ENCODE results near the gene SIGLEC8.

Gene SIGLEC8

DNA sequence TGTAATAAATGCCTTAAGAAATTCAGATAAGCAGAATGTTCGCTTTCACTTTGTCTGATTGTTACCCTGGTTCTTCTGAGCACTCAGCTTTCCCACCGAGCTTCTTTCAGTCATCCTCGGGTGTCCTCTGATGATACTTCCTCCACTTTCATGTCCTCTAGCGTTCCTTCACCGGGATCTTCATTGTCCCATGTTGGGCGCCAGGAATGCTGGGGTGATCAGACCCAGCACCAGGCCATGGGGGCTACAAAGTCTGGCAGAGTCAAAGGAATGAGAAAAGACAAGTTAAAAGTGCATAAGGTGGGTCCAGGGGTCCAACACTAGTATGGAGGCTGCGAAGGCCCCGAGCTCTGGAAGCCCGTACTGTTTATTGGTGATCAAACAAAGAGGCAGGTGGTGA, 56.1 kb downstream of the SIGLEC8 start:
- TF ChIP-seq, protein P1, sequence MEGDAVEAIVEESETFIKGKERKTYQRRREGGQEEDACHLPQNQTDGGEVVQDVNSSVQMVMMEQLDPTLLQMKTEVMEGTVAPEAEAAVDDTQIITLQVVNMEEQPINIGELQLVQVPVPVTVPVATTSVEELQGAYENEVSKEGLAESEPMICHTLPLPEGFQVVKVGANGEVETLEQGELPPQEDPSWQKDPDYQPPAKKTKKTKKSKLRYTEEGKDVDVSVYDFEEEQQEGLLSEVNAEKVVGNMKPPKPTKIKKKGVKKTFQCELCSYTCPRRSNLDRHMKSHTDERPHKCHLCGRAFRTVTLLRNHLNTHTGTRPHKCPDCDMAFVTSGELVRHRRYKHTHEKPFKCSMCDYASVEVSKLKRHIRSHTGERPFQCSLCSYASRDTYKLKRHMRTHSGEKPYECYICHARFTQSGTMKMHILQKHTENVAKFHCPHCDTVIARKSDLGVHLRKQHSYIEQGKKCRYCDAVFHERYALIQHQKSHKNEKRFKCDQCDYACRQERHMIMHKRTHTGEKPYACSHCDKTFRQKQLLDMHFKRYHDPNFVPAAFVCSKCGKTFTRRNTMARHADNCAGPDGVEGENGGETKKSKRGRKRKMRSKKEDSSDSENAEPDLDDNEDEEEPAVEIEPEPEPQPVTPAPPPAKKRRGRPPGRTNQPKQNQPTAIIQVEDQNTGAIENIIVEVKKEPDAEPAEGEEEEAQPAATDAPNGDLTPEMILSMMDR (IDR thresholded peaks at IDR 0.05; ENCODE audit: low read depth, low read length, missing control alignments), result no peak
- H3K4me3 ChIP-seq (ENCODE audit: low read depth, low read length), result no peak overlapping the region
- no peak for DNase-seq (ENCODE audit: low read depth)

All from GM12864 (cell line).